D721Med (cell line): ENCODE data around the gene CELF3.

Source experiments
- DNase-seq: peaks from one replicate; pipeline ENCODE4 v3.0.0; 2011; ENCODE audit warnings: low spot score; ENCODE audit not compliant: insufficient read length
- FAIRE-seq: peaks from 2 replicates; lab custom pipeline; 2011; peaks lifted over from hg19 to GRCh38; lab: Jason Lieb, UNC
- TF ChIP-seq, protein P1 (sequence below): IDR thresholded peaks from 2 replicates; pipeline ENCODE4 v1.5.1; 2012; ENCODE audit warnings: mild to moderate bottlenecking, control low read depth; ENCODE audit not compliant: insufficient read depth; ENCODE audit errors: missing control alignments

The CELF3 gene

DNA sequence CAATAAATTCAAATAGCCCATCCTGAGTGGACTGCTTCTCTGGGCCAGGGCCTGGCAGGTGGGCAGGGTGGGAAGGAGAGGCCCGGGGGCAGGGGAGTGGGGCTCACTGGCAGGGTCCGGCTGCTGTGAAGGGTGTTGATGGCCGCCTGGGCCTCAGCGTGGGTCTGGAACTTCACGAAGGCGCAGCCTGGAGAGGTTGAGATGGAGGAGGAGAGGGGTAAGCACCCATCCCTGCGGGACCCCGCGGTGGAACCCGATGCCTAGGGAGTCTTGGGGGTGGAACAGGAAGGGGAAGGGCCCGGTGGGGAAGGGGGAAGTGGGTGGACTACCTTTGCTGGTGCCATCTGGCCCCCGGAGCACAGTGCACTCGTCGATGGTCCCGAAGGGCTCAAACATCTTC, 7.7 kb downstream of the CELF3 start:
- TF ChIP-seq, protein P1, sequence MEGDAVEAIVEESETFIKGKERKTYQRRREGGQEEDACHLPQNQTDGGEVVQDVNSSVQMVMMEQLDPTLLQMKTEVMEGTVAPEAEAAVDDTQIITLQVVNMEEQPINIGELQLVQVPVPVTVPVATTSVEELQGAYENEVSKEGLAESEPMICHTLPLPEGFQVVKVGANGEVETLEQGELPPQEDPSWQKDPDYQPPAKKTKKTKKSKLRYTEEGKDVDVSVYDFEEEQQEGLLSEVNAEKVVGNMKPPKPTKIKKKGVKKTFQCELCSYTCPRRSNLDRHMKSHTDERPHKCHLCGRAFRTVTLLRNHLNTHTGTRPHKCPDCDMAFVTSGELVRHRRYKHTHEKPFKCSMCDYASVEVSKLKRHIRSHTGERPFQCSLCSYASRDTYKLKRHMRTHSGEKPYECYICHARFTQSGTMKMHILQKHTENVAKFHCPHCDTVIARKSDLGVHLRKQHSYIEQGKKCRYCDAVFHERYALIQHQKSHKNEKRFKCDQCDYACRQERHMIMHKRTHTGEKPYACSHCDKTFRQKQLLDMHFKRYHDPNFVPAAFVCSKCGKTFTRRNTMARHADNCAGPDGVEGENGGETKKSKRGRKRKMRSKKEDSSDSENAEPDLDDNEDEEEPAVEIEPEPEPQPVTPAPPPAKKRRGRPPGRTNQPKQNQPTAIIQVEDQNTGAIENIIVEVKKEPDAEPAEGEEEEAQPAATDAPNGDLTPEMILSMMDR, result no peak
- no peak for FAIRE-seq
- DNase-seq, result no peak

DNA sequence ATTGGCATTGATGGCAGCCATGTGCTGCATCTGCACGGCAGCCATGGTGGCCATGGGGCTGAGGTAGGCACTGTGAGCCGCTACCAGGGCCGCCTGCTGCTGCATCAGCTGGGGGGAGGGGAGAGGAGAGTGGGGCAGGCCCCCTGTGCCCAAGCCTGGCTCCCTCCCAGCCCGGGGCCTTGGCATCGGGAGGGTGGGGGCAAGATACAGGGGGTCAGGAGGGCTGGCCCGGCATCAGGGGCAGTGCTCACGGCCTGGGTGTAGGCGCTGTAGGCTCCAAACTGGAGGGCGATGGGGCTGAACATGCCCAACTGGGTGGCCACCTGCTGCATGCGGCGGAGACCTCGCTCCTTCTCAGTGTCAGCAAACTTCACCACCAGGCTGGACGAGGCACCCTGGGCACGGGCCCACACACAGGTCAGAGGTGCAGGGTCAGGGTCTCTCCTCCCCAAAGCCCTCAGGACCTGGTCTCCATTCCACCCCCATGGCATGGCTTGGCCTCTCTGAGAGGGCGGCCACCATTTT, 9.0 kb downstream of the CELF3 start:
- TF ChIP-seq, protein P1, result no peak
- DNase-seq (no peak), FAIRE-seq (no peak)

DNA sequence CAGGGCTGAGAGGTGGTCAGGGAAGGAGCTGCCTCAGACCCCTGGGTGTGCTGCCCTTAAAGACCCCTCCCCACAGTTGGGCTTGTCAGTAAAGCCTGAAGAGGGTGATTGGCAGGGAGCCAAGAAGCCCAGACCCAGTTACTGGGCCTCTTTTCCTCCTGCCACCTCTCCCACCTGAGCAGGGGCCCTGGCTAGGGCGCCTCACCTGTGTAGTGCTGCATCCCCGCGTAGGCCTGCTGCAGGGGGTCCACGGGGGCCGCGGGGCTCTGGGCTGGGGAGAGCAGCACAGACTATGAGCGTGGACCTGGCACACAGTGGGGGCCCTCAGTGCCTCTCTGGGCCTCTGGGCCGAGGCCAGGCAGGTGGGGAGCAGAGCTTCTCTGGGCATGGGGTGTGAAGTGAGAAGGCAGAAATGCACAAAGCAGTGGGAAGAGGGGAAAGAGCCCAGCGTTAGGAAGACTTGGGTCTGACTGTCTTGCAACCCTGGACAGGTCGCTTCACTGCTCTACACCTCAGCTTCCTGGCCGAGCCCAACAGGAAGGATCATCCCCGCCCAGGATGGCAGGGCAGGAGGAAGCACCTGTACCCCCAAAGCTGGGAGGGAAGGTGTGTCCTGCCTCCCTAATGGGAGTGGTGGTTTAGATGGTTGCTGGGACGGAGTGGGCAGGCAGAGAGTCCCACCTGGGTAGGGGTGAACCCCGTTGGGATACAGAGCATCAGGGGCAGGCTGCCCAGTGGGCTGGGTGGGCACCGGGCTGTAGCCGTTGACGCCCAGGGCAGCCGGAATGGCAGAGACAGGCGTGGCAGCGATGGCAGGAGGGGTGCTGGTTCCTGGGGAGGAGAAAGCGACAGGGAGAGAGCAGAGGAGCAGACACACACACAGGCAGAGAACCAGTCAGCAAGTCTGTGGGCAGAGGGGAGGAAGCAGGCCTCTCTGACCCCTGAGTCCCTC, 9.9 kb downstream of the CELF3 start:
- FAIRE-seq (no peak), DNase-seq (no peak)
- TF ChIP-seq, protein P1, result no peak

DNA sequence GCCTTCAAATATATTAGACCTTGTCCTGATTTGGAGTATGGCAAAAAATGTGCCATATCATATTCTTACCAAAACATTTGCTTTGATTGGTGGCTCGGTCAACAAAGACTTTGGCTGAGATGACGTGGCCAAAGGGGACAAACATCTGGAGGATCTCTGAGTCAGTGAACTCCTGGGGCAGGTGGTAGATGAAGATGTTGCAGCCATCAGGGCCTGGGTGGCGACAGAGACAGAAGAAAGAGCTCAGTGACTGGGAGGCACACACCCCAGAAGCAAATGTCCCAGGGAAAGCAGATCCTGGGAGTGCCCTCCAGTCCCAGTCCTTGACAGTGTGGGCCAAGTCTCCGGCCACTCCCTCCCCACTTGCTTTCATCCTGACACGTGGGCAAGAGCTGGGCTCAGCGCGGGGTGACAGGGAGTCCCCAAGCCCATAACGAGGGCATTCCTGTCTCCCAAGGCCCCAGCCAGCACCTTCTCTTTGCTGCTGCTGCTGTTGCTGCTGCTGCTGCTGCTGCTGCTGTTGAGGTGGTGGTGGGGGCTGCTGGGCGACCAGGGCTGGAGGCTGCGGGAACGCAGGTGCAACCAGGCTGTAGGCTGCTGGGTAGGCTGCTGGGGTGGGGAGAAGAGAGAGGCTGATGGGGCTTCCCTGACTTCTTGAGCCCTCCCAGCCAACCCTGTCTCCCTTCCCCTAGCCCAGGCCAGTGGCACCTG, 10.7 kb downstream of the CELF3 start:
- no peak for FAIRE-seq
- TF ChIP-seq, protein P1, result no peak

DNA sequence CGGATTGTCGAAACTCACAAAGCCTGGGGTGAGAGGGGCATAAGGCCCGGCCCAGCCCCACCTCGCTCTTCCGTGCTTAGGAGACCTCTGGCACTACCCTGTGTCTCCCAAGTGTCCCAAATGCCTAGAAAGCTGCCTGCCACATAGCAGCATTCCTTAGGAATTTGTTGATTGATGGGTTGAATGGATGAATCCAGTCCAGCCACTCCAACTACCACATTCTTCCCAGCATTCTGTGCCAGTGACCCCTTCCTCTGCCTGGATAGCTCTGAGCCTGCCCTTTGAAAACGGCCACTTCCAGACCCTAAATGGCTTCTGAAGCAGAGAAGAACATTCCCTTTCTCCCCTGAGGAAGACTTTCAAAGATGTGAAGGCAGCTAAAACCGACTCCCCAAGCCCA, 11.5 kb downstream of the CELF3 start:
- DNase-seq (no peak), FAIRE-seq (no peak)

More for the DNA sequence above, 10.7 kb downstream of the CELF3 start:
- no peak for DNase-seq

DNA sequence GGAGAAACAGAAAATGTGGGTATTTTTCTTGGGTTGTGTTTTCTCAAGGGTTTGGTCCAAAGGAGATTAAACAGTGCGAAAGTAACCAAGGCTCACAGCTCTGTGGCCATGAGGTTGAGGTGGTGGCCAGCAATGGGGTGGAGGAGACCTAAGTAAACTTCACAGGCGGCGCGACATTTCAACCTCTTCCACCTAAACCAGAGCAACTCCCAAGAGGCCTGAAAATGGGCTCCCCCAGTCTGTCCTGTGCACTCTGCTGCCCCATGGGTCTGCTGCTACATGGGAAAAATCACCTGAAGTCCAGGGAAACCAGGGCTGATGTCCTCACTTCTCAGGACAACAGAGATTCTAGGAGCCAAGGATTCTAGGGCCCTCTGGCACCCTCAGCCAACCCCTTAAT, 12.4 kb downstream of the CELF3 start:
- FAIRE-seq (no peak), DNase-seq (no peak)
- TF ChIP-seq, protein P1, result no peak

More for the DNA sequence above, 11.5 kb downstream of the CELF3 start:
- TF ChIP-seq, protein P1, result no peak
